ENCODE measurements around the gene UBAP2.

DNA sequence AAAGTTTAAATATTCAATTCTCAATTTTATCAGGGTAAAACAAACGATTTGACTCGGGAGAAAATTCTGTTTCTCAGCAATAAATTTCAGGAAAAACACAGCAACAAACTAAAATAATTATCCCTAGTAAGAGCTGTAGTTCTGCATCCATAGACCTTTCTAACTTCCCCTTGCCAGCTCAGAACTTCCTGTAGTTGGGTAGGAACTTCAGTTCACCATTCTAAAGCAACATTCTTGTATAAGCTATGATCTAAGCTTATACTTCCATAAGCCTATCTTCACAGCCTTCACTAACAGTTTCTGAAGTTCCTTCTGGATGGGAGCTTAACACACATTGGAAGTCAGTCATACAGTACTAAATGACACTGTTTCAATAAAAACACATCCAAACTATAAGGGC is 96.6 kb downstream of the UBAP2 start:
- TF ChIP-seq, protein P1, sequence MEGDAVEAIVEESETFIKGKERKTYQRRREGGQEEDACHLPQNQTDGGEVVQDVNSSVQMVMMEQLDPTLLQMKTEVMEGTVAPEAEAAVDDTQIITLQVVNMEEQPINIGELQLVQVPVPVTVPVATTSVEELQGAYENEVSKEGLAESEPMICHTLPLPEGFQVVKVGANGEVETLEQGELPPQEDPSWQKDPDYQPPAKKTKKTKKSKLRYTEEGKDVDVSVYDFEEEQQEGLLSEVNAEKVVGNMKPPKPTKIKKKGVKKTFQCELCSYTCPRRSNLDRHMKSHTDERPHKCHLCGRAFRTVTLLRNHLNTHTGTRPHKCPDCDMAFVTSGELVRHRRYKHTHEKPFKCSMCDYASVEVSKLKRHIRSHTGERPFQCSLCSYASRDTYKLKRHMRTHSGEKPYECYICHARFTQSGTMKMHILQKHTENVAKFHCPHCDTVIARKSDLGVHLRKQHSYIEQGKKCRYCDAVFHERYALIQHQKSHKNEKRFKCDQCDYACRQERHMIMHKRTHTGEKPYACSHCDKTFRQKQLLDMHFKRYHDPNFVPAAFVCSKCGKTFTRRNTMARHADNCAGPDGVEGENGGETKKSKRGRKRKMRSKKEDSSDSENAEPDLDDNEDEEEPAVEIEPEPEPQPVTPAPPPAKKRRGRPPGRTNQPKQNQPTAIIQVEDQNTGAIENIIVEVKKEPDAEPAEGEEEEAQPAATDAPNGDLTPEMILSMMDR (IDR thresholded peaks at IDR 0.05) = no peak
- no peak for TF ChIP-seq POLR2A (IDR thresholded peaks at IDR 0.05; ENCODE audit: low read depth)
- TF ChIP-seq POLR2AphosphoS5 (IDR thresholded peaks at IDR 0.05) = no peak

Data from esophagus muscularis mucosa (tissue), 3 donors.